Endometrium (tissue), 2 donors: ENCODE measurements around the gene PAX8.
"Not testable (repeated sequence)": the region's sequence is repeated elsewhere in the genome, so short reads cannot be mapped to it uniquely, and the experiment has no call there.

Experiments used
- FAIRE-seq: peaks from 2 replicates; lab custom pipeline; 2012; peaks lifted over from hg19 to GRCh38; lab: Jason Lieb, UNC
- donor health status: control.
- donor health status: control.

Gene PAX8

DNA sequence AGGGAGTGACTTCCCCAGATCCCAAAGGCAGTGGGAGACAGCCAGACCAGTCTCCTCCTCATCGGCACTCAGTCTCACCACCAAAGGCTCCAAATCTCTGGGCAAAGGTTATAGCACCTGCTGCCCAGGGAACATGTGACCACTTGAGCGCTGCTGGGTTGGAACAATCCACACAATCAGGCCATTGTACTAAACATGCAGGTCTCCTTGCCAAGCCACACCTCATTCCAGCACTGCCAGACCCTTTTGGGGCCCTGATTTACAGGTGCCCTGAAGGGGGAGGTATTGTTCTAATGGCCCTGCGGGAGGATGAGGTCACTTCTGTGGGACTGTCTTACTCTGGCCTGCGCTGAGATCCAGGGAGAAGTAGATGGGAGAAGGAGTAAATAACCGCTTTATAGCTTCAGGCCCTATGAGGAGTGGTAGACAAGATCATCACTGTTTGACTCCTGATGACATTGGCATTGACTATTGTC lies 10.0 kb upstream of the PAX8 start:
- FAIRE-seq: not testable (repeated sequence)

DNA sequence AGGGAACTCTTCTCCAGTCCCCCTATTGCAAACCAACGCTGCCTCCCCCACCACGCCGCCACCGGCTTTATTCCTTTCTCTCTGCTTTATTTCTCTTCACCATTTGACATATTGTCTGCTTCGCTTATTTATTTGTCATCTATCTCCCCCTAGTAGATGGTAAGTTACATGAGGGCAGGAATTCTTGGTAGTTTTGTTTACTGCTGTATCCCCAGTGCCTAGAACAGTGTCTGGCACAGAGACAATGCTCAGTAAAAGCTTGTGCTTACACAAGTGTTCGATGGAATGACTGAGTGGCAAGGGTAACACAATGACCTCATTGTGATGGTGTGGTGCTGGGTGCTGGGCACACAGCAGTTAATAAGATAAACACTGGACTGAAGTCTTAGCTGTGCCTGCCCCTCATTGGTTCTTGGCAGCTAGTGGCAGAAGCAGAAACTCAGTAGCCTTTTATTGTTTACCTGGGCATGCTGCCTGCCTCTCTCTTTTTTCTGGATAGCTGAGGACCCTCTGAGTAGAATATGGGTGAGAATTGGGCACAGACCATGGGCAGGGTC lies 9.5 kb upstream of the PAX8 start:
- not testable (repeated sequence) for FAIRE-seq

DNA sequence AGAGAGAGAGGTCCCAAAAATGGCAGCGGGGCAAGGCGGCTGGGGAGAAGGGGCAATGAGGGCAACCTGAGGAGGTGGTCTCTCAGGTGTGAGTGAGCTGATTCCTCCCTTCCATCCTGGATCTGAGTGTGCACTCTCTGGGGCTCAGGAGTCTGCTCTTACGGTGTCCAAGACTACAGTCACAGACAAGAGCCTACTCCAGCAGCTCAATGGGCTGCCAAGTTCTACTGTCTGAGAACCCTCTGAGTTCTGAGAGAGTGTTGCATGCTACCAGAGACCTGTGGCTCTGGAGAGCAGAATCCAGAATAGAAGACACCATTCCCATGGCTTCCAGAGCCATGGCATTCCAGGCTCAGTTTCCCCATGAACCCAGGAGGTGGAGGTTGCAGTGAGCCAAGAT lies 7.1 kb upstream of the PAX8 start:
- FAIRE-seq: no peak

DNA sequence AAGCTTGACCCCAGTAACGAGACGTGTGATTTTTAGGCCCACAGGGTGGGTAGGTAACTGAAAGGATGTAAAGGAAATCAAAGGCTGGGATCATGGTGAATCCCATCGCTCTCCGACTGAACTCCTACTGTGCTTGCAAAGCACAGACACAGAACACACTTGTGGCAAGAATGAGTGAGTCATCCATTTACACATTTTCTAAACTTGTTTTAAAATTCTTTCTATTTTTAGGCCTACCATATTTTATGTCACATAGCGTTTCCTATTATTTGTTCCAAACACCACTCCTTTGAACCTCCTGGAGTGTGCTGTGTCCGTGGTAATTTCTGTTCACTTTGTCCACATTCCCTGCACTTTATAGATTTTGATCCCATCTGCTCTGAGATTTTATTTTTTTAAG lies 6.3 kb upstream of the PAX8 start:
- peak; percentile 69 for FAIRE-seq

DNA sequence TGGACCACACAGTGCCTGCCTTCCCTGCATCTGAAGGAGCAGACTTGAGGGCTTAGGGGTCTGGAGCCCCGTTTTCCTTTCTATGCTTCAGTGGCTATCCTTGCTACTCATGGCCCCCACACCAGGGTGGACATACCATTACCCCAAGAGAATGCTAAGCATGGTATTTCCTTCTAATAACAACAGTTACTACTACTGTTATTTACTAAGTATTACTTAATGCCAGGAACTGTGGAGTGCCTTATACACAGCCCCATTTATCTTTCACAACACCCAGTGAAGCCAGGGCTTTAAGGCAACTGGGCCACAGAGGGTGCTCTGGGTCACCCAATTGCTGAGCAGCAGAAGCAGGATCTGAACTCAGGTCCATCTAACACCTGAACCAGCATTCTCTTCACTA lies 5.8 kb upstream of the PAX8 start:
- no peak for FAIRE-seq

DNA sequence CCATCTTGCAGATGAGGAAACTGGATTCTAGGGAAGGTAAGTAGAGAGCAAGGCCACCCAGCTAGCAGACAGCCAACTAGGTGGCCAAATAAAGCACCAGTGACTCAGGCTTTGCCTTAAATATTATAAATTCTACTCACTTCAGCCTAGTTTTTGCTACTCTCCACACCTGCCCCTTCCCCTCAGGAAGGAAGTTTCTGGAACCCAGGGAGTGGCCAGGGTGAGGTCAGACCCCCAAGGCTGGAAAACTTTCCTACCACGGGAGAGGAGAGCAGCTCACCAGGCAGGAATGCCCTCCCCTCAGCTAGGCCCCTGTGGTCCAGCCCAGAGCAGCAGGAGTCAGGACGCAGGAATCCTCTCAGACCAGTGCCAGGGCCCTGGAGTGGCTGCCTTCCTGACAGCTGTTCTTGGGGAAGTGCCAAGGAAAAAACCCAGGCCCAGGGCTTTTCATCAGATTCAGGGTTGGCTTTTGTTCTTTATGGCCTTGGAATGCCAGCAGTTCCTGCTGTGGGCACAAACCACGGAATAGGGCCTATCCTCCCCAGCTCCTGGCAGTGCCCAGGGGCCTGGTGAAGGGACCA lies 5.1 kb upstream of the PAX8 start:
- FAIRE-seq: no peak

DNA sequence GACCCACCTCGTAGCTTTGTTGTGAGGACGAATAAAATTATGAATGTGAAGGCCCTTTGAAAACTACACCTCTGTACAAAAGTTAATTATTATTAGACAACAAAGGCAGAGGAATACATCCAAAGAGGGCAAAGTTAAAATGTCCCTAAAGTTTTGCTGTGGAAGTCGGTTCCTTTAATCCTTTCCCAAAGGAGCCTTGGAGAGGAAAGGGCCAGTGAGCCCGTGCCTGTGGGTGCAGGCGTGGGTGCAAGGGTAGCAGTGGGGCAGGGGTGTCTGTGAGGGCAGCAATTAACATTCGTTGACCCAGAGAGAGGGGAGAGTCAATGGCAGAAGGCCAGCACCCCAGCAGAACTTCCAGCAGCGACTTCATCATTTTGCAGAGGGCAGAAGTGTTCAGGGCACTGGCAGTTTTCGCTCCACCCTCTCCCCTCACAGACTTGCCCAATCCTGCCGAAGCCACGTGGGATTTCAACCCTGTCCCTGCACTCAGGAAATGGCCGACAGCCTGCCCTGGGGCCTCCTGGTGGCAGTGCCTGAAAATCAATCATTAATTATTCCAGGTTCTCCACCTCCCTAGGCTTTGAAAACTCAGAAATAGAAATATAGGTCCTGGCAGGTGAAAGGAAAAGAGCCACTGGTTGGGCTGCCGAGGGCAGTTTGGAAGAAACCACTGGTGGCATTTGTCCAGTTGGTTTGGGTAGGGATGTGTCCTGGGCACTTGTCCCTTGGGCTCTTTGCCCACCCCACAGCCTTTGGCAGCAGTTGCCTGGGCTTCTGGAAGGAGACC lies 4.2 kb upstream of the PAX8 start:
- FAIRE-seq: no peak

DNA sequence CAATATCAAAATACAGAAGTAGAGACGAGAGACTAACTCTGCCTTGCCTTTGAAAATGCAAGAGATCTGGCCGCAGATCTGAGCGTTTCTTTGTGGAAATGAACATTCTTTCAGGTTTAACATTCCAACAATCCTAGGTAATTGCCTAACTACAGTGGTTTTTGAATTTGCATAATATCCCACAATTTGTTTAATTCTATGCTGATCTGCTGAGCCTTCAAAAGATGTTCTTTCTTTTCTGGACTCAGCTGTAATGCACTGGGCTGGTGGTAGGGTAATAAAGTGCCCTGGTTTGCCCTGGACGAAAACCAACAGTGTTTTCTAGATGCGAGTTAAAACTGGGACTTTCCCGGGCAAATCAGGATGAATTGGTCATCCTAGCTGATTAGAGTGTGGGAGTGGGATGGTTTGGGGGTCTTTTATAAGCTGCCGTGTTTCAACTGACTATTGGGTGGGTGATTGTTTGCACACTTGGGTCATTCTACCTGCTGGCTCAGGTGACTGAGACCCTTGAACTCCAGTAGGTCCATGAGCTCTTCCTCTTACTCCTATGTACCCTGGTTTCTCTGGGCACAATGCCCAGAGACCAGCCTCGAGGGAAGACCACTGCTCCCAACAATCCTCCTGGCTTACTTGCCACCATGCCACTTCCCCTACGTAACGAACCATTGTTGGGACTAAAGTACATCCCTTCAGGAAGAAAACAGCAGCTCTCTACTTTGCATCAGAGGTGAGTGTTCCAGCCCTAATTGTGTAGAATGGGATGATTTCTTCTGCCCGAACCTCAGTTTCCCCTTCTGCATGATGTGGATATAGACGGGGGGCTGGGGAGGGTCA lies 3.4 kb upstream of the PAX8 start:
- FAIRE-seq: no peak

DNA sequence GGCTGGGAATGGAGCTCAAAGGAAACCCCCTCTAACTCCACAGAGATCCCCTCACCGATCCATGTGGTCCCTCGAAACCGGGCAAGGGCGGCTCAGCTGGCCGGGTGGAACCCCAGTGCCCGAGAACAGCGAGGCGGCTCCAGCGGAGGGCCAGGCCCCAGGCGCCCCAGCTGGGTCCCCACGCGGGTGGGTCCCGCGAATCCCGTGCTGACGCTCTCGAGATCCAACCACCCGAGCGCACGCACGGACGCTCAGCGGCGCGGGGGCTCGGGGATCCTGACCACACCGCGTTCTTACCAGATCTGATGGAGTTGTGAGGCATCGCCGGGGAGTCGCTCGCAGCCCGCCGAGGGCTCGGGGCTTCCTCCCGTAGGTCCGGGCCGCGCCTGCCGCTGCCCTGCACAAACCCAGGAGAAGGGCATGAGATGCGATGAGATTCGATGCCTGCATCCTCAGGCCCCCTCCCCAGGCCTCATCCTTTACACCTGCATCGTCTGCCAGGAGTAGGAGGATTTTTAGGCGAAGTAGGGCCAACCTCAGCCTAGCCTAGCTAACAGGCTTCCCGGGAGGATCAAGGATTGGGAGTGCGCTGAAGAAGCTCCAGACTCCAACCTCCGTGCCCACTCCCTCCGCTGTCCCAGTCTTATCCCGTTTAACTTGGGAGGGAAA lies 514 bp downstream of the PAX8 start:
- no peak for FAIRE-seq

DNA sequence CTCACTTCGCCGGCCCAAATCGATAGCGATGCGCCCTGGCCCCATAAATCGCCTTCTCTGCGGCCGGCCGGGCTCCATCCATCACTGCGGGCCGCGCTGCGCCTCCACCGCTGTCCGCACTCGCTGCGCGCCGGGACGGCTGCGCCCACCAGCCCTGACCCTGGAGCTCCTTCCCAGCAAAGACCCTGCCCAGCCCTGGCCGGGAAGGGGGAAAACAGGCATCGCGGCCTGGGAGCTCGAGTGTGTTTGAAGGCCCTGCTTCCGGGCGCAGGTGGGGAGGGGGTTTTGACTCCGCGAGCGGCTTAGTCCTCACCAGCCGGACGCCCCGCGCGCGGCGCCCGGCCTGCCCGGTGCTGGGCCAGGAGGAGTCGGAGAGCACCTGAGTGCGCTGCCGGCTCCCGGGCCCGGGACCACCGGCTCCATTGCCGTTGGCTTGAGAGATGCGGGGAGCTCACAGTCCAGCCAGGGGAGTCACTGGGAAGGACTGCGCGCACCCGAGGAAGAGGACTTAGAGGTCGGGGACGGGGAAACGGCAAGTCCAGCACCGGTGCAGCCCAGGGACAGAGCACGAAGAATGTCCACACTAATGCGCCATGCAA lies 1.1 kb downstream of the PAX8 start:
- no peak for FAIRE-seq

DNA sequence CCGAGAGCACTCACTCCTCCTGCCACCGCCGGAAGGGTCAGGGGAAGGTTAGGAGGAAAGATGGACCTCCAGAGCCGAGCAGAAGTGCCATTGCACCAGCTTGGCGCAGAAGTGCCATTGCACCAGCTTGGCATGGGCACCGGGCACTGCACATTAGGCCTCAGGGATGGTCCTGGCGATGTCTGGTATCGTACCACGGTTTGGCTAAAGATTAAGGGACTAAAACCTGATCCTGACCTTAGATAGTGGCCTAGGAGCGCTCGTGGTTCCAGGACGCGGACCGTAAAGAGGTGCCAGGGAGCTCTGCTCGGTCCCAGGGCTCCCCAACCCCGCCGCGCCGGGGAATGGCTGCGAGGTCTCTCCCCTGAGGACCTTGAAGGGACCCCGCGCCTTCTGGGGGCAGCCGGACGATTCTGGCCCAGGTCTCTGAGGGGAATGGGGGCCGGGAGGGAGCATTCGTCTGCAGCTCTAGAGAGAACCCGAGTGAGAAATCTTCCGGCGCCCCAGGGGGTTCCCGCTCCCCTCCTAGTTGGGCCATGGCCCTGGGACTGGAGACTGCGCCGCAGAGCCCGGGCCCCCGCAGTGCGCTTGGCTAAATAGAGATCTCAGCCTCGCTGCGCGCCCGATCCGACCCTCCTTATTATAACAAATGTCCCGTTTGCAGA lies 1.8 kb downstream of the PAX8 start:
- no peak for FAIRE-seq

DNA sequence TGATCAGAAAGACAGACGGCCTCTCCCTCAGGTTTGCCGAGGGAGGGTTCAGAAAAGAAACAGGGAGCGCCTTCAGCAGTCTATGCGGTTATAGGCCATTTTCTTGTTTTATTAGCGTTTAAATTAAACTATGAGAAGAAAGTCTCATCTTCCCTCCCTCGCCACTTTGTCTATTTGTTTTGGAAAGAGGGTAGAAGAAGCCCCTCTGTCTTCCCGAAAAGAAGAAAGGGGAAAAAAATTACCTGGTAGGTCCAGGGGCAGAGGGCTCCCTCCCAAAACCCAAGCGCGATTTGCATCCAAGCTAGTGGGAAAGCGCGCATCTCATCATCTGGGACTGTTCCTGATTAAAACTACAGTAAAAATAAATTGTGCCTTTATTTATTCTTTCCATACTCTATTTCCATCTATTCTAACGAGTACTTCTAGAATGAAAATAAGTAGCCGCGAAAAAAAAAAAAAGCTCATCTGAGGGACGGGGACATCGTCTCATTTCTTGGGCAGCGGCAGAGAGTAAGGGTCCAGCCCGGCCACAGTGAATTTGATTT lies 2.4 kb downstream of the PAX8 start:
- no peak for FAIRE-seq

DNA sequence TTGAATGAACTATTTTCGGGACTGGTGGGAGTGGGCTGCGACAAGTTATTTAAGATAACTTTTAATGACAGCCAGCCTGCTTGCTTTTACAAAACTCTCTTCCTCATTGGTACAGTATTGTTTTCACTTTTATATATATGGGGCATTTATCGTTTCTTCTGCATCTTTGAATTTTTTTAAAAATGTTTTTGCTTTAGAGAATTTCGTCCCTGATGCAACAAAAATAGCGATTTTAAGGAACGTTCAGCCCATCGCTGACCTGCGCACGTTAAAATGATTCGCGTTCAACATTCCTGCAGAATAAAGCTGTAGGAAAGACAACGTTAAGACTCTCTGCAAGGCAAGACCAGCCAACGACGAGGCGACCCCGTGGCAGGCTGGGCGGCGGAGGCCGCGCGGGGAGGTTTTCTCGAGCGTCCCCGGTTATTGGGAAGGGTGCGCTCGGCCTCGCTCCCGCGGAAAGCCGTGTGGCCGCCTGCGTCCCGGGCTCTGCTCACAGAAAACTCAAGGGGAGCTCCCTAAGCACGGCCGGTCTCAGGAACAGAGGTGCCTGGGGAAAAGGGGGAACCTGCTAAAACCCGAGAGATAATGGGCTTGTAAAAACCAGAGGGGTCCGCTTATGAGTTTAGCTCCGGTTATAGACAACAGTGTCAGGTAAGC lies 3.0 kb downstream of the PAX8 start:
- FAIRE-seq: no peak

DNA sequence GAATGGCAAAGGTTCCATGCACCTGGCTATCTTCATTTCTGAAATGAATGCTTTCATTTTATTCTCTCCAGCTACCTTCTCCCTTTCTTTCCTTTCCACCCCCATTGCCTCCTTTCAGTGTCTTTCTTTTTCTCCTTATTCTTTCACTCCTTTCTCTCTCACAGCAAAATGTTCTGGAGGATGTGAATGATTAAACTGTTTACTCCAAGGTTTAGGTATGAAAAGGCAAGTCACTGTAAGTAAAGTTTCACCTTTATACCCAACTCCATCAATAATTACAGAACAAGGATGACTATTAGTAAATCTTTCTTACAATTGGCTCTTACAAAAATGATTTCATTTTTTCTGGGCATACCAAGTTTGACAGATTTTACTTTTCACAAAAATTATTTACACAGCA lies 4.3 kb downstream of the PAX8 start:
- FAIRE-seq: no peak

DNA sequence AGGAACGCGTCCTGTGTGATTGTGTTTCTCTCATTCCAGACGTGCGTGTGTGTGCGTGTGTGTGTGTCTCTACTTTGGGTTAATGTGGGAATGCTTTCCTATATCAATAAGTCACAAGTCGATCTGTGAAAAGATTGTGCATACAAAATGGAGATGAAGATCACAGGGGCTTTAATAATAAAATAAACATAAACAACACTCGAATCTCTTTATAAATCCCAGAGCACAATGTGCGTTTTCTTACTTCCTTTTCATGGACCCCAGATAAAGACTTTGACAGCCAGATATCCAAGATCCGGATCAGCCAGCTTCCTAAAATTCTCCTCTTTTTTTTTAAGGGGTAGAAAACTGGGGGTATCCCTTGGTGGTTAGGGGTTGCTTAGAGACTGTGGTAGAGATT lies 4.7 kb downstream of the PAX8 start:
- no peak for FAIRE-seq

DNA sequence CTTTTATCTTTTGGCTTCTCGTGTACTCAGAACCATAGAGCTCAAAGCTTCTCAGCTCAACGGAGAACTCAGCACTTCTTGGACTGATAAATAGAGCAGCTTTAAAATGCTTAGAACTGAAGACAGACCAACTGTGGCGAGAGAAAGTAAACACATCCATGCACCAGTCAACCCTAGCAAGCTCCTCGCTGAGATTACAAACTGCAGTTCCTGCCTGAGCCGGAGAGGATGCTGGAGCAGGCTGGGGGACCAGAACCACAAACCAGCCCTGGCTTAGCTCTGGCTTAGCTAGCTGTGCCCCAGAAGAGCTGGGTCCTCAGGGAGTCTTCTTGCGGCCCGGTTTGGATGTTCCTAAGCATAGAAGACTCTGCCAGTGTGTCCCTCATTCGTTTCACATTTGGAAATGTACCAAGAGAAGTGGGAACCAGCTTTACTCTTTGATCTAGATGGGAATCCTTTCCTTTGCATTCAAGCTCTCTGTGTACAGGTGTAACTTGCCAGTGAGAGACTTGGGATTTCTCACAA lies 5.6 kb downstream of the PAX8 start:
- no peak for FAIRE-seq

DNA sequence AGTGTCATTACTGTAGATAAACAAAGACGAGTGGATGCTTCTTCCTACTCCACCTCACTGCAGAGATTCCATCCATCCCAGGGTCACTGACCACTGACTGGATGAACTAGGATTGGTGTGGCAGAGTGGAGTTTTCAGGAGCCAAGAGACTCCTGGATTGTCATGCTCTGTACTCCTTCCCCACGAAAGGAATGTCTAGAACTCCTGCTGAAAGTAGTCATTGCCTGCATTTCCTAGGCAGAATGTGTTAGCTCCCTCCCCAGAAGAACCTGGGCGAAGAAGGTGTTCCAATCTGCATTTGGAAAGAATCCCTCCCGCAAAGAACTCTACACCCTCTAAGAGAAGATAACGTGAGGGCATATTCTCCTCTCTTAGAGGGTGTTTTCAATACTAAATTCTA lies 6.2 kb downstream of the PAX8 start:
- FAIRE-seq: no peak

DNA sequence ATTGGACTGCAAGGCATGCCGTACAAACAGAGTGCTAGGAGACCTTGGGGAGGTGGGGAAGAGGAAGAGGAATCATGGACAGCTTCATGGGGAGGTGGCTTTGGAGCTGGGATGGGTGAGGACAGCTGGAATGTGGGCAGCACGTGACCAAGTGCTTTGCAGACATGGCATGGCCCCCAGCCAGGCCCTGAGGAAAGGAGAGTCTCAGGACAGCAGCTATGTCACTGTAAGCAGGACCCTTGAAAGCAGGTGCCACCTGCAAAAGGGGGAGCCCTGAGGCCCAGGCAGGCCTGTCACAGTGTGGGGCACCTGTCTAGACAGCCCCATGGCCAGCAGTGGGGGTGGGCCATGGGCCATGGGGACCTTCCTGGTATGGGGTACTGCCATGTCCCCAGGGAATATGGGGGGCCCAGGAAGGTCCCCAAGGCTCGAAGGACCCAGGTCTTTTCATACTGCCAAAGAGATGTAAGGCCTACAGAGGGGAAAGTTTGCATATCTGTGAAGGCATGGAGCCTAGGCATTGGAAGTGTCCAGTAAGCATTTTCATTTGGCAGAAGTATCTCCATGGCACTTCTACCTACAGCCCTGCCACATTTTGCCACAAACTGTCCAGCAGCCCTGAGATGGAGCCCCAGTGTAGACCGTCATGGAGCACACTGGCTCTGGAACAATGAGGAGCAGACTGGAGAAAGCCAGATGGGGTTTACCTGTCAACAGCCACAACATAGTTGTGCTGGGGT lies 9.9 kb downstream of the PAX8 start:
- FAIRE-seq: no peak

DNA sequence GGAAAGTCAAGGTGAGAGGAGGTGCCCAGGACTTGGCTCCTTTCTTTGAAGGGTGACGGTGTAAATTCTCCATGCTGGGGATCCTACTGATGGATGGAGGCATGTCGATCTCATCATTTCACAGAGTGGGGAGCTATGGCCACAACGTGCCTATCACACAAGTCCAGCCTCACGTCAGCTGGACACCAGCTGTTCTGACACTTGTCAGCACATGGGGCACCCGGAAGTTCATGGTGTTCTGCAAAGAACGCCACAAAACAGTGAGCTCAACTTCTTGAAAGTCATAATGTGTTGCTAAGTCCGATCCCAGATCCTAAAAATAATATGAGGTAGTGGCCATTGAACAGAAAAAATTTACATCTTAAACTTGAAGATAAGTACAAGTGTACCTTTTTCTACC lies 12.3 kb downstream of the PAX8 start:
- no peak for FAIRE-seq
